Activated effector memory CD4-positive, alpha-beta T cell treated with Interleukin-2 at 50 U/mL for 16 hours (primary cell): ENCODE data around the gene FN3KRP.
A peak's percentile ranks its signal among the peaks of the same experiment; 100 is the strongest.

Experiments used
- DNase-seq: peaks from one replicate; pipeline ENCODE4 v3.0.0-alpha.2; 2020

FN3KRP gene

DNA sequence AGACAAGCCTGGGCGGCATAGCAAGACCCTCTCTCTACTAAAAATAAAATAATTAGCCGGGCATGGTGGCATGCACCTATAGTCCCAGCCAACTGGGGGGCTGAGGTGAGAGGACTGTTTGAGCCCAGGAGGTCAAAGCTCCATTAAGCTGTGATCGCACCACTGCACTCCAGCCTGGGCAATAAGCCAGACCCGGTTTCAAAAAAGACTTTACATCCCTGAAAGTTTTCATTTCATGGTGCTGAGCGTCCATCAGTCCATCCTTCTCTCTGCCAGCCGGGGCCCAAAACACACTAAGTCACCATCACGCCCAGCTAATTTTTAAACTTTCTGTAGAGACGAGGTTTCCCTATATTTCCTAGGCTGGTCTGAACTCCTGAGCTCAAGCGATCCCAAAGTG, 28.6 kb upstream of the FN3KRP start:
- no peak for DNase-seq

DNA sequence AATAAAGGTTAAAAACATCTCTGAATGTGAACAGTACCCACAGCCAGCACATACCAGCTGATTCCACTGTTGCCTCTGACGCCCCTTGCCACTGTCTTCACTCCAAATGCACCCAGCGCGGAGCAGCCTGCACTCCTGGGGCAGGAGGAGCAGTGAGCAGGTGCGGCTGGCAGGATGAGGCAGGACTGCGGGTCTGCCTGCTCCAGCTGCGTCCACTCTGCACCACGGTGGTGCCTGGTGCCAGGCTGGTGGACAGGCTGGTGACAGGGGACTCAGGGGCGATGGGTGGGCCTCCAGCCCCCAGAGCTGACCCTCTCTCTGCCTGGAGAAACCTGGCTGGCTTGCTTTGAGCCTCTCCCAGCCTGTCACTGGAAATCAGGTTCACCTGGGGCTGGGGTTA, 27.4 kb upstream of the FN3KRP start:
- DNase-seq: no peak

DNA sequence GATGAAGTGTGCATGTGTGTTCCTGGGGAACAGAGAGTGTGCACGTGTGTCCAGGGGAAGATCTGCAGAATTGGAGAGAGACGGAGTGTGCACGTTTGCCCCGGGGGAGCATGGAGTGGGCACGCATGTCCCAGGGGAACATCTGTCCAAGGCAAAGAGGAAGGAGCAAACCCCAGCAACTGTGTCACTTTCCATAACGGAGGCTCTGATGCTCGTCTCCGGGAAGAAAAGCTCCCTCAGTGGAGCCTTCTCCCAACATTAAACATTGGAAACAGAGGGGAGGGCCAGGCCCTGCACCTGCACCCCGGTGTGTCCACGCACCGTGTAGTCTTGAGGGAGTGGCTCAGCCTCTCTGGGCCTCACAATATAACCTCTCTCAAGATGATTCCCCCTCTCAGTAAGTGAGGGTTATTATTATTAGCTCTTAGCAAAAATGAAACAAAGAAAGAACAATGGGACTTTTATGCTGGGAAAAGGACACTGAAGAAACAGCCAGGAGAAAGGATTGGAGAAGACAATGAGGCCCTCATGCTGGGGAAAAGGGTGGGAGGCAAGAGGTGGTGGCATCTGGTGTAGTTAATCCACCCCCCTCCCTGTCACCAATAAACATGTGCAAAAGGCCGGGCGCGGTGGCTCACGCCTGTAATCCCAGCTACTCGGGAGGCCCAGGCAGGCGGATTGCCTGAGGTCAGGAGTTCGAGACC, 25.6 kb upstream of the FN3KRP start:
- no peak for DNase-seq

DNA sequence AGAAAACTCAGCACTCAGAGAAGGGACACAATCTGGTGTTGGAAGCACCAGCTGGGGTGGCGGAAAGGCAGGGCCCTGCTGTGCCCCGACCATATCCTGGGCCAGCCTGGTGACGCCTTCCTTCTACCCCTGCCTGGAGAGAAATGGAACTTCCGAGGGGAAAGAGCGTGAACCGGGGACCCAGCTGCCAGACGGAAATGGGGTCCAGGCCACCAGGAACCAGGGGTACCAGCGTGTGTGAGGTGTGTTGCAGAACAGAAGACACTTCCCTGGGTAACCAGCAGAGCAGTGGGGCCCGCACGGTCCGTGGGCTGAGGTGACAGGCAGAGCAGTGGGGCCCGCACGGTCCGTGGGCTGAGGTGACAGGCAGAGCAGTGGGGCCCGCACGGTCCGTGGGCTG, 24.8 kb upstream of the FN3KRP start:
- DNase-seq: no peak

DNA sequence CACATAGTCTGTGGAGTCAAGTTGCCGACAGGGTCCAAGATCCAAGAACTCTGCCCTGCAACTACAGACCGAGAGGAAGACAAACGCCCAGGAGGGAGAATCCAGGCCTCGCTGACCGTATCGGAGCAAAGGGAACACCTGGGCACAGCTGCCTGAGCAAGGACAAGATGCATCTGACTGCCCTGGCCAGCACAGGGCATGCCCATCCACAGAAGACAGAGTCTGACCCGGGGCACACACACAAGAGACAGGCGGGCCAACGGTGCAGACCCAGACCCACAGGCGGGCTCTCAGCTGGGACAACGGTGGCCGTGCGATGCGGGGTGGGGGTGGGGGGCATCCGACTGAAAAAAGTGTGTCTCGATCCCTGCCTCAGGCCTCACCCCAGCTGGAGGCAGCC, 24.2 kb upstream of the FN3KRP start:
- no peak for DNase-seq

DNA sequence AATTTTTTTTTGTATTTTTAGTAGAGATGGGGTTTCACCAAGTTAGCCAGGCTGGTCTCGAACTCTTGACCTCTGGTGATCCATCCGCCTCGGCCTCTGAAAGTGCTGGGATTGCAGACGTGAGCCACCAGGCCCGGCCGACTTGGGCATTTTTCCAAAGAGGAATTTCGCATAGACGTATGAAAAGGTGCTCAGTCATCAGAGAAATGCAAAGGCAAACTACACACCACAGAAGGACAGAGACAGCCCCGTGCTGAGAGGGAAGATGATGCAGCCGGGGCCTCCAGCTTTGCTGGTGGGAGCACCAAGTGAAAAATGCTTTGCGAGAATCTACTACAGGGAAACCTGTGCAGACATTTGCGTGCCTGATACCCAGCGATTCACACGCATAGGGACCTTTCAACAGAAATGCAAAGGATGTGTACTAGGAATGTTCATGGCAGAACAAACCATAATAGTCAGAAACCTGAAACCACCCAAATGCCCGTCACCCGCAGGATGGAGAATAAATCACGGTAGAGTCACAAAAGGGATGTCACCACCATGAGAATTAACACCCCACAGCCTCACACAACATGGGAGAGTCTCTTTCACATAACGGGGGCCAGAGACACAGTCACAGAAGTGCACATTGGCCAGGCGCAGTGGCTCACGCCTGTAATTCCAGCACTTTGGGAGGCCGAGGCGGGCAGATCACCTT, 23.2 kb upstream of the FN3KRP start:
- DNase-seq: no peak

DNA sequence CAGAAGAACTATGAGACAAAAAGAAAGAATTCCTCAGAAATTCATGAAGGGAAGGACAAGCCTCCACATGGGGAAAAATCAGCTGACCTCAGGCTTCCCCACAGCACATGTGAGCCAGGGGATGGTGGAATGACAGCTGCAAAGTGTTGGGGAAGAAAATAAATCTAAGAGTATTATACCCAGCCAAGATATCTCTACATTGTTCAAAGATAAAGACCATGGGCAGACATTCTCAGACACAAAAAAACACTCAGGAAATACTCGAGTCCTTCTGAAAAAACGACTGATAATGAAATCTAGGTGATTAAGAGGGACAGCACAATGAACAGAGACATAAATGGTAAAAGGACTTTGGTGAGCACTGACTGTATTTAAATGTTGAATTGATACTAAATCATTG, 21.9 kb upstream of the FN3KRP start:
- DNase-seq: no peak

DNA sequence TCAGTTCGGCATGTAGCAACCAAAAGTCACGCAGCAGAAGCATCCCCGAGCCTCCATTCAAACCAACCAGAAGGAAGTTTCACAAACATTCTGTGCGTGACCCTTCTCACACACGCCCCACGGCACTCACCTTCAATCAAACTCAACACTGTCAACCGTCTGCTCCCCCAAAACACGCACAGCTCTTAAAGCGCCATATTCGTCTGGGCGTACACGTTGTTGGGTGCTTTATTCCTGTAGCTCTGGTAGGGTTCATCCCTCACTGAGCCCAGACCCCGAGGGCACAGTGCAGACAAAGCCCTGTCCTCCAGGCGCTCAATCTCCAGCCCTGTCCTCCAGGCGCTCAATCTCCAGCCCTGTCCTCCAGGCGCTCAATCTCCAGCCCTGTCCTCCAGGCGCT, 20.2 kb upstream of the FN3KRP start:
- no peak for DNase-seq

DNA sequence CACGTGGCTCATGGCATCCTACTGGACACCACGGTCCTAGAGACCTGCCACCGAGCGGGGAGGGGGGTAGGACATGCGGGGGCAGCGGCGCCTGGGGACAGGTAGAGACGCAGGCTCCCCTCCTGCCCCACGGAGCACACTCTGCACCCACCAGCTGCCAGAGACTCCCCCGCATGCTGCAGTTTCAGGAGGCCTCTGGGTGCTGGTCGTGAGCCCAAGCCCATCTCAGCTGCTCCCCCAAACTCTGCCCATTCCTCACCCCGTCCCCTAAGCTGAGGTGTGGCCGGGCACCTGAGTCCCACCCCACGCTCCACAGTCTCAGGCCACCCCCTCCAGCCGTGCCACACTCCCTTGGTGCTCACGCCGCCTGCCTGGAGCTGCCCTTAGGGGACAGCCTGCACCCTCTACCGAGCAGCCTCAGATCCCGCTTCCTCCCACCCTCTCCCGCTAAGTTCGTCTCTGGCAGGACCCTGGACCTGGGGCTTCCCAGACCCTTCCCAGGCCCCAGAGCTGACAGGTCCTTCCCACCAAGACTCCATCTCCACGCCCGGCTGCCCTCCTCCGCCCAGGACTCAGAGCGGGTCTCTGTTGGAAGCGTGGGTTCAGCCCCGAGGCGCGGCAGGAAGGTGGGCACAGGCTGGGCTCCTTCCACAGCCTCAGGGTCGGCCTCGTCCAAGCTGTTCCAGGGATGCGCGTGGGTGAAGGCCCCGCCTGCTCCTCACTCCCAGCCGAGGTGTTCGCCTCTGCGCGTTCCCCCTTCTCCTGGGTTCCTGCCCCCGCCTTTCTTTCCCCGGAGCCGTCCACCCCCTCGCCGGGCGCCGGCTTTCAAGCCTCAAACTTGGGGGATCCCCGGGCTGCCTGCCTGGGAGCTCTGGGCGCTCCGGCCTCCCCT, 19.3 kb upstream of the FN3KRP start:
- DNase-seq: no peak

DNA sequence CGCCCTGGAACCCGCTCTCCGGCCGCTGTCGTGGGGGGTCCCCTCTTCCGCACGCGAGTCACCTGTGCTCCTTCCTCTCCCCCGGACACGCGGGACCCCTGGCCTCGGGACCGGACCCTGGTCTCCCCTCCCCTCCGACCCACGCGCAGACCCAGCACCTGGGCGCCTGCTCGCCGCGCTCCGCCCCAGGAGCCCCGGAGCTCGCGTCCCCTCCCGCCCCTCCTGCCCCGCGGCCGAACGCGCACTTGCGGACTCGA, 18.8 kb upstream of the FN3KRP start:
- DNase-seq: no peak

DNA sequence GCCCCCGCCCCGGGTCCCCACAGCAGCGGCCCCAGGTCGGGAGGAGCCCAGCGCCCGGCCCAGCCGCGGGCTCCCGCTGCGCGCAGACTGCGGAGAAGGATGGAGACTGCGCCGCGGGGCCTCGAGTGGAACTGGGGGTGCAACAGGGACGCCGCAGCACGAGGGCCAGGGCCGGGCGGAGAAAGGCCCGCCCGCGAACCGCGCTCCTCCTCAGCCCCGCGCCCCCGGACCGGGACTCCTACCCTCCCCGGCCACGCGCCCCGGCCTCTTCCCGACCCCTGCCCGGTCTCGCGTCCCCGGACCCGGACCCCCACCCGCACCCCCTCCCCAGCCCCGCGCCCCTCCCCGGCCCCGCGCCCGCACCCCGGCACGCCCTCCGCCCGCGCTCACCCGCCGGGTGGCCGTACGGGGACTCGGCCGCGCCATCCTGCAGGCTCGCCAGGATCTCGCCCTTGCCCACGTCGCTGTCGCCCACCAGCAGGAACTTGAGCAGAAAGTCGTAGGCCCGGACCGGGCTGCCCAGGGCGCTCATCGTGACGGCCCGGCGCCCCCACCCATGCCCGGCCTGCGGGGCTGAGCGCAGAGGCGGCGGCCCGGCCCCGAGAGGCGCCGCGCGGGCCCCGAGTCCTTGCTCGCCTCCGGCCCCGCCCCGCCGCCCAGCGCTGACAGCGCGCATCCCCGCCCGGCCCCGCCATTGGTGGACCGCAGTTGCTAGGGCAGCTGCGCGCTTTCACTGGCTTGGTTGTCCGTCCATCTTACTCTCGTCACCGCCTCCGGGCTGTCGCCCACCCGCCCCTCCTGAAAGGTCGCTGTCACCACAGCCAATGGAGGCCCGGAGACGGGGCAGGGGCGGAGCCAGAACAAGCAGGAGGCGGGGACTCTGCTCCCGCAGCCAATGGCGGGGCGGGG, 18.2 kb upstream of the FN3KRP start, which contains the start of gene RAB40B:
RAB40B (minus strand) TSS at position 634 of the 909 bp plus-strand sequence; CDS start at position 532, 102 bp downstream.
- DNase-seq: peak; percentile 99

DNA sequence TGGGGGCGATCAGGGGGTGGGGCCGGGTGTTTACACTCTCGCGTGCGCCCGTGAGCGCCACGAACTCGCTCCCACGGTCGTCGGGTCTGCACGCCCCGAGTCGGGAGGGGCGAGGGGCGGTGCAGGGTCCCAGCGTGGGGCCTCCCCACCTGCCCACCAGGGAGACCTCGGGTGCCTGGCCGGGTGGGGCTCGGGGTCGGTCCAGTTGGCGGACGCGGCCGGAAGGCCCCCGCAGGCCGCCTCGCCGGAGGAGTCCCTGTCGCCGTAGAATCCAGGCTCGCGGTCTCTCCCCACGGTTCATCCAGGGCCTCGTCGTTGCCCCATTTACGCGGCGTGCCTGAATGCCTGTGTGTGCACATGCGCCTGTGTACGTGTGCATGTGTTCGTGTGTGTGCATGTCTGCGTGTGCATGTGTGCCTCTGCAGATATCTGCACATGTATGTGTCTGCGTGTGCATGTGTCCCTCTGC, 17.5 kb upstream of the FN3KRP start:
- DNase-seq: no peak

DNA sequence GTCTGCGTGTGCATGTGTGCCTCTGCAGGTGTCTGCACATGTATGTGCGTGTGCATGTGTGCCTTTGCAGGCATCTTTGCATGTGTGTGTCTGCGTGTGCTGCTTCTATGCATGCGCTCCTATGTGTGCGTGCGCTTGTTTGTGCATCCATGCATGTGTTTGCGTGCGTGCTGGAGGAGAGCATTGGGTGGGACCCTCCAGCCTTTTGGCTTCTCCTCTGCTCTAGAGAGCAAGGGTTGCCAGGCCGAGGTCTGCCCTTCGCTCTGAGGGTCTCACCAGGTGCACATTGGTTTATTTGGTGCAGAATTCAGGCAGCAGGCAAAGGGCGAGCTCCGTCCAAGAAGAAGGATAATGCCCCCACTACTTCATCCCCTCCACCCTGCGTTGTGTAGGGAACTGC, 17.0 kb upstream of the FN3KRP start:
- no peak for DNase-seq

DNA sequence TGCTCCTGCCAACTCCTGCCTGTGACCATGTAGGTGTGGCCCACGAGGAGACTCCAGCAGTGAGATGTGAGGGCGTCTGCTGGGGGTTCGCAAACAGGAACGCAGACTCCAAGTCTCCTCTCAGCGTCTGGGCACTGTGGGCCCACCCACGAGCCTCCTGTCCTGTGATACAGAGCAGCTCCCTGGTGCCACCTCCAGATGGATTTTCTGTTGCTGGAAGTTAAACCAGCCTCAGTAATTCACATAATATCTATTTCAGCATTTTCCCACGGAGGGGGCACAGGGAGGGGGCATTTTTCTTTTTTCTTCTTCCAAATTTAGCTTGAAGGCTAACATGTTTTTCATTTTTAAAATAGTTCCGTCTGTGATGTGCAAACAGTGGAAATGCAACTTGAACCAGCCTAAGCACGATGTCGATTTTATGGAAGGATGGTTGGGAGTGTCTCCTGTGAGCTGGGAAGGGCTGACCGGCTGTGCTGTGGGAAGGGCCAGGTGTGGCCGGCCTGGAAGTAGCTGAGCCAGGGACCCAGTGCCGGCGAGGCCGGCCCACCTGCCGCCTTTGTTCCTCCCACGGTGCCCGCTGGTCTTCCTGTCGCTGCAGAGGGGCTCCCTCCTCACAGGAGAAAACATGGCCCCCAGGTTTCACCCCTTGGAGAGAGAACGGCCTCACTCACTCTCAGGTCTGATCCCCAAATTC, 14.1 kb upstream of the FN3KRP start:
- no peak for DNase-seq

DNA sequence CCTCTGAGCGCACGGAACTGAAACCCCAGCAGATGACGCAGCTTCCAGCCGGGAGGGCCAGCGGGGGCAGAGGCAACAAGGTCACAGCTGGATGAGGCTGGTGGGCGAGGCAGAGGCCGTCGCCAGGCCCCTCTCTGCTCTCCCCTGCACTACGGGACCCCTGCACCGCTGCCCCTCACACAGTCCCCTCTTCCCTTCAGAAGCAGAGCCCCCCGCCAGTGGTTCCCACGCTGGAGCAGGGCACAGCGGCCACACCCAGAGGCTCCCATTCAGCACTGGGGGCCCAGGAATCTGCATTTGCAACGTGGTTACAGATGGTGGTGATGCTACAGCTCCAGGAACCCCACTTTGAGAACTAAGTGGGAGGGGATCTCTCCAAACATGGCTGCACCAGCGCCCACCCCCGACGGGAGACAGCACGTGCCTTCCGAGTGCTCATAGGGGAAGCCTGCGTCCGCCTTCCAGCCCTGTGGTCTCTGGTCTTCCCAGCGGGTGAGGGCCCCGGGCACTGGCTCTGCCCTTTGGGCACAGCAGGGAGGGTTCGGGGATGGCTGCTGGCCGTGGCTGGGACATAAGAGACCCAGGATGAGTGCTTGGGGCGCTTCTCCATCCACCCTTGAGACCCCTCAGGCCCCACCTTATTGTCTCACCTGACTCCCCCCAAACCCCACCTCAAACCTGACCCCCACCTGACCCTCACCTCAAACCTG, 13.3 kb upstream of the FN3KRP start:
- DNase-seq: no peak

DNA sequence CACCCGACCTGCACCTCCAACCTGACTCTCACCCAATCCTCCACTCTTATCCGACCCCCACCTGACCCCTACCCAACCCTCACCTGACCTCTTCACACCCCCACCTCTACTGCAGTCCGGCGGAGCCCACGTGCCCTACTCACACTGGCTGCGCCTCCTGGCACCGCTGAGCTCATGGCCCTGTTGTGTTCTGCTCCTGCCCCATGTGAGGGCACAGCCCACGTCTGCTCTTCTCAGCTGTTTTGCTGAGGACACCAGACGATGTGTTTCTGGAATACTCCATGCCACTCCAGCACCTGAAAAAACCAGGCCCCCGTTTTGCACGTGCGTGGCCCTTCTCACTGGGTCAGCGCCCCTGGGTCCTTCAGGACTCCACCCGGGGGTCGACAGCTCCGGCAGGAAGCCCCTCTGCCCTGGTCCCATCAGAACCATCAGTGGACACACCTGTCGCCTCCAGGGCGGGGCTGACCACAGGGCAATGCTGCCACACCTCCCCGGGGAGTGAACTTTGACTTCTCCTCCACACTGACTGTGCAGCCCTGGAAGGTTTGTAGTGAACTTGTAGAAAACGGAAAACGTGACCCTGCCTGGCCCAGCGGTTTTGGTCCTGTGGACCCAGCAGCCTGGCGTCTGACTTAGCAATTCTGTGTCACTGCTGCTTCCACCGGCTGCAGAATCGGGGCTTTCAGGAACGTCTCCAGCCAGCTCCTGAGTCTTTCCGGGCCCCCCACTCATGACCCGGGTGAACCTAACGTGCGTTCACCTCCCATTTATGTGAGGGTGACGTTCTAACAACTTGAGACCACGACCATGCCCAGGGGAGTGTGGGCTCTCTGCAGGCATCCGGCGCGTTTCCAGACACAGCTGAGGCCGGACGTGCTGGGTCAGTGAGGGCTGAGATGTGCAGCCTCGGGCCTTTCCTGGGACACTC, 12.3 kb upstream of the FN3KRP start:
- no peak for DNase-seq

DNA sequence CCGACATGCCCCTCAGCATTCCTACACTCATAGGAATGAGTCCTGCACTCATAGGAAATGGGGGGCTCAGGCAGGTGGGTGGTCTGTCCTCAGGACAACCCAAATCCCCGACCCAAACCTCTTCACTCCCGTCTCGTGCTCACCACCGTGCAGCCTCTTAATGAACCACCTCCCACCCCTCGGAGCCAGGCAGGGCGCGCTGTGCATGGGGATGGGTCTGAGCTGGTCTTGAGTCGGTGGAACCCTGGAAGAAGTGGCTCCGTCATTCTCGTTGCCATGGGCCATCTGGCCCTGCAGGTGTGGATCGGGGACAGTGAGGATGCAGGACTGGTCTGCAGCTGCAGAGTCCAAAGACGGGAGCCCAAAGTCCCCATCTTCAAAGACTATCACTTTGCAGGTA, 11.6 kb upstream of the FN3KRP start:
- no peak for DNase-seq

DNA sequence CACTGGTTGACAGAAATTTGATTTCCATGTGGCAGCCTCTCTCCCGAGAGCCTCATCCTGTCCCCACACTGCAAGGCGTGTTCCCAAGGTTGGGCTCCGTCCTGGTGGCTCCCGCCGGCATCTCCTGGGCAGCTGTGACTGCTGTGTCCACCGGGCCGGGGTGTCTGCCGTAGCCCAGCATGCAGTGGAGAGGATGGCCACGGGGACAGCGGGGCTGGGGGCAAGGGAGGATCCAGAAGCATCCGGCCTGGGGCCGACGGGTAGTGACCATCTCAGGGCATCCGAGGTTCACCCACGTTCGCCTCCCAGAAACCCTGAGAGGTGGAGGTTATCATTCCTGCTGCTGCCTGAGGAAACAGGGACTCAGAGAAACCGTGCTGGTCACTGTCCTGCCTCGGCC, 10.8 kb upstream of the FN3KRP start:
- DNase-seq: no peak

DNA sequence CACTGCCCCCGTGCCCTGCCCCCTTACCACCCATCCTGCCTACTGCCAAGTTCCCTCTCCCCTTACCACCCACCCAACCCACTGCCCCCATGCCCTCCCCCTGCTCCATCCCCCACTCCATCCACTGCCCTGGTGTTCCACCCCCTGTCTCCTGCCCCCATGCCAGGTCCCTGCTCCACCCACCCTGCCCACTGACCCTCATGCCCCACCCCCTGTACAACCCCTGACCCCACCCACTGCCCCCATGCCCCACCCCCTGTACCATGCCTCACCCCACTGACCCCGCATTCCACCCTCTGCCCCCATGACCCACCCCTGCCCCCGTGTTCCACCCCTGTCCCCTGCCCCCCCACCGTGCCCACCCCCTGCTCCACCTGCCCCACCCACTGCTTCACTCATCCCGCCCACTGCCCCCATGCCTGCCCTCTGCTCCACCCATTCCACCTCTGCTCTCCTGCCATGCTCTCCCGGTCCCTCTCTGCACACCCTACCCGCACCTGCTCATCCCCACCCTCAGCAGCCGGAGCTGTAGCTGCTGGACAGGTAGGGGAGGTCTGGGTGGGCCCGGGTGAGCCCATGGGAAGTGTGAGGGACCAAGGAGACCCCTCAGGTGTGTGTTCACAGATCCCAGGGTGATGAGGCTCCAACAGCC, 7.4 kb upstream of the FN3KRP start:
- no peak for DNase-seq
